Endothelial cell of umbilical vein (primary cell): ENCODE data around the gene RIMBP2. TPM values are rescaled to one million over a fixed set of nuclear protein-coding genes. Genes with fewer than 3 reads are reported as not detected.

Source experiments
- BruUV-seq: library from RNA; stranded (reverse); fragments of 400-500 nt; replicated peaks from 2 replicates; lab custom pipeline; 2021; lab: Mats Ljungman, UMichigan
- CTCF ChIA-PET: fragments of 300-600, 350-600 bp; sonication (Branson Sonifier 250); formaldehyde crosslinking; loops from one replicate; lab custom pipeline; 2021; ENCODE audit warnings: antibody characterized with exemption, inconsistent platforms; lab: Charles Lee
- POLR2A ChIA-PET: fragments of 300-600, 350-600 bp; sonication (Branson Sonifier 250); formaldehyde crosslinking; loops from one replicate; lab custom pipeline; 2021; ENCODE audit warnings: antibody characterized with exemption, inconsistent platforms; lab: Charles Lee
- DNase-seq: peaks from one replicate; pipeline ENCODE4 v3.0.0-alpha.2; 2011; ENCODE audit warnings: low read depth, low spot score
- FAIRE-seq: peaks from 2 replicates; lab custom pipeline; 2011; peaks lifted over from hg19 to GRCh38; lab: Jason Lieb, UNC
- H2AFZ ChIP-seq: 2 replicates; pipeline ENCODE4 v1.6.0; 2012; ENCODE audit warnings: low read depth, low read length, control low read depth, inconsistent platforms
- H3K27ac ChIP-seq: 2 replicates; pipeline ENCODE4 v1.5.1; 2011; ENCODE audit warnings: low read depth, mild to moderate bottlenecking, control low read depth, low read length, moderate library complexity; ENCODE audit not compliant: insufficient read depth
- H3K27me3 ChIP-seq, 2 experiments: 2 replicates each; pipeline versions ENCODE4 v1.6.0 to v1.6.1; 2011; ENCODE audit warnings: low read length in 2 of 2, mixed read lengths in 1 of 2; ENCODE audit not compliant: control insufficient read depth in 2 of 2, insufficient read depth in 2 of 2
- H3K36me3 ChIP-seq, 2 experiments: 2 replicates in 1 of 2; 3 replicates in 1 of 2; pipeline ENCODE4 v1.5.1; 2011; ENCODE audit warnings: low read length in 2 of 2, mild to moderate bottlenecking in 1 of 2, moderate library complexity in 1 of 2; ENCODE audit not compliant: control insufficient read depth in 2 of 2, insufficient read depth in 2 of 2; ENCODE audit errors: extremely low read depth in 1 of 2
- H3K4me1 ChIP-seq: 3 replicates; pipeline ENCODE4 v1.5.1; 2011; ENCODE audit warnings: mild to moderate bottlenecking, low read length; ENCODE audit not compliant: control insufficient read depth, insufficient read depth; ENCODE audit errors: extremely low read depth
- H3K4me2 ChIP-seq: 2 replicates; pipeline ENCODE4 v1.6.1; 2011; ENCODE audit warnings: low read length, control low read depth, mixed read lengths; ENCODE audit not compliant: insufficient read depth
- H3K4me3 ChIP-seq, 3 experiments: fragments of 200-600 bp in 1 of 3; sonication (generic), shearing (Covaris generic) in 1 of 3; replicated peaks in 1 of 3; 2 replicates each; pipeline ENCODE4 v1.5.1; 2011 to 2016; ENCODE audit warnings: control low read depth in 3 of 3, low read length in 3 of 3, mild to moderate bottlenecking in 2 of 3, inconsistent platforms in 1 of 3, low read depth in 1 of 3, moderate library complexity in 1 of 3; ENCODE audit not compliant: insufficient read depth in 1 of 3
- H3K79me2 ChIP-seq: 2 replicates; pipeline ENCODE4 v1.6.0; 2012; ENCODE audit warnings: low read length, inconsistent platforms; ENCODE audit not compliant: control insufficient read depth, insufficient read depth
- H3K9ac ChIP-seq: replicated peaks from 2 replicates; pipeline ENCODE3; 2011; ENCODE audit warnings: low read length, control low read depth; ENCODE audit not compliant: insufficient read depth; ENCODE audit errors: extremely low read depth
- H3K9me1 ChIP-seq: replicated peaks from 3 replicates; pipeline ENCODE4 v1.6.0; 2011; ENCODE audit warnings: mild to moderate bottlenecking, low read length; ENCODE audit not compliant: control insufficient read depth, insufficient read depth; ENCODE audit errors: extremely low read depth
- H3K9me3 ChIP-seq: replicated peaks from 2 replicates; pipeline ENCODE4 v1.5.1; 2012; ENCODE audit warnings: low read length, inconsistent platforms; ENCODE audit not compliant: control insufficient read depth, insufficient read depth
- H4K20me1 ChIP-seq: replicated peaks from 2 replicates; pipeline ENCODE3; 2011; ENCODE audit warnings: mild to moderate bottlenecking, low read length; ENCODE audit not compliant: control insufficient read depth, insufficient read depth; ENCODE audit errors: extremely low read depth
- CTCF ChIP-seq, 2 donors: IDR thresholded peaks; 1 replicate in 1 of 2; 2 replicates in 1 of 2; pipeline ENCODE4 v1.5.1; 2011; ENCODE audit warnings: low read length in 2 of 2, mild to moderate bottlenecking in 2 of 2, moderate library complexity in 2 of 2, control low read depth in 1 of 2, inconsistent platforms in 1 of 2, low read depth in 1 of 2; ENCODE audit not compliant: insufficient read depth in 1 of 2; ENCODE audit errors: extremely low read depth in 1 of 2
- EZH2 ChIP-seq: IDR thresholded peaks from 2 replicates; pipeline ENCODE4 v1.6.1; 2012; ENCODE audit warnings: borderline replicate concordance, low read depth, mild to moderate bottlenecking, moderate library complexity, low read length, inconsistent platforms; ENCODE audit not compliant: severe bottlenecking
- FOS ChIP-seq: IDR thresholded peaks from 2 replicates; pipeline ENCODE4 v1.6.1; 2011; ENCODE audit warnings: mild to moderate bottlenecking, low read length, moderate library complexity, borderline replicate concordance; ENCODE audit not compliant: insufficient read depth
- GATA2 ChIP-seq: IDR thresholded peaks from 2 replicates; pipeline ENCODE4 v1.7.0; 2011; ENCODE audit warnings: low read depth, mild to moderate bottlenecking, moderate library complexity, mixed read lengths, low read length; ENCODE audit not compliant: insufficient read length, insufficient read depth
- JUN ChIP-seq: IDR thresholded peaks from 2 replicates; pipeline ENCODE4 v1.6.1; 2011; ENCODE audit warnings: borderline replicate concordance, low read depth; ENCODE audit not compliant: insufficient read length, insufficient read depth
- MAX ChIP-seq: IDR thresholded peaks from 2 replicates; pipeline ENCODE4 v1.6.1; 2011; ENCODE audit not compliant: insufficient read depth, insufficient read length
- MYC ChIP-seq: IDR thresholded peaks from one replicate; pipeline ENCODE4 v1.6.1; 2011; ENCODE audit warnings: mild to moderate bottlenecking, low read depth, low read length
- POLR2A ChIP-seq: IDR thresholded peaks from 2 replicates; pipeline ENCODE4 v1.6.1; 2012; ENCODE audit warnings: low read depth, mild to moderate bottlenecking, control low read depth, low read length
- POLR2AphosphoS5 ChIP-seq: IDR thresholded peaks from 2 replicates; pipeline ENCODE4 v1.6.1; 2012; ENCODE audit warnings: low read depth, mild to moderate bottlenecking, control low read depth, low read length, moderate library complexity; ENCODE audit not compliant: insufficient read depth
- dilution Hi-C: fragments of 300-500 bp; cut with MboI; formaldehyde crosslinking; loops from one replicate; pipeline ENCODE4 v1.15.0; 2019; ENCODE audit warnings: low sequenced_read_pairs; ENCODE audit not compliant: extremely low pct_ligation_motif_present
- intact Hi-C: fragments of 100-400 bp; cut with micrococcal nuclease; formaldehyde crosslinking; loops from one replicate; pipeline ENCODE4 v1.10.0; 2022
- polyA plus RNA-seq, 4 experiments: library from polyadenylated mRNA; depleted of rRNA in 3 of 4; stranded (reverse) in 3 of 4; unstranded in 1 of 4; fragments of >200 nt; gene quantifications; 2 replicates each; pipeline versions ENCODE4 v1.2.1 to v1.2.3, GENCODE V29; 2011 to 2012; ENCODE audit warnings: missing spikeins in 1 of 4
- total RNA-seq: library from RNA; stranded (reverse); gene quantifications from 2 replicates; pipeline ENCODE4 v1.2.3, GENCODE V29; 2021

The RIMBP2 gene
- total and polyA plus RNA-seq, 2 donors (not counting 3 experiments of a cell fraction or from before 2014, with no cell fraction given), result 0.04 TPM; not detected in 1

- no peak for DNase-seq
- no peak for FAIRE-seq
- Histone ChIP-seq H4K20me1 (no peaks in the 10 kb centered on the region), H3K79me2 (no peaks in the 10 kb centered on the region), H3K9ac (no peak overlapping the region), H3K27me3 (no peaks in the 10 kb centered on the region), H3K4me2 (no peak overlapping the region), H3K36me3 (no peaks in the 10 kb centered on the region), H3K4me3 (no peak overlapping the region), H3K27ac (no peak overlapping the region), H3K9me3 (peaks cover 10% of the 10 kb centered on the region), H3K9me1 (no peaks in the 10 kb centered on the region), H3K4me1 (no peaks in the 10 kb centered on the region), H2AFZ (no peak overlapping the region)
- BruUV-seq, result no TSS peak
- POLR2A ChIA-PET, result no interaction called here
- intact Hi-C loops, result no loop called here
- dilution Hi-C loops, result no loop called here
- no peak for TF ChIP-seq CTCF (IDR thresholded peaks at IDR 0.05; ENCODE audit: extremely low read depth in 1 of 2, insufficient read depth in 1 of 2, low read depth in 1 of 2, low read length in 2 of 2)
- no peak for TF ChIP-seq EZH2
- no peak for TF ChIP-seq FOS
- TF ChIP-seq POLR2AphosphoS5, result no peak
- no peak for TF ChIP-seq JUN
- no peak for TF ChIP-seq MAX
- no peak for TF ChIP-seq GATA2
- TF ChIP-seq POLR2A, result no peak
- no peak for TF ChIP-seq MYC
- CTCF ChIA-PET, result no interaction called here
Observed at GRCh38 chr12:130517588-130517987, 198.5 kb downstream of the RIMBP2 start.
